Cortex of kidney (tissue), 1 donor: ENCODE results near the gene ANO8.

Experiments used
- DNase-seq: peaks from one replicate; lab custom pipeline; 2025; lab: John Stamatoyannopoulos, UW

The ANO8 gene

DNA sequence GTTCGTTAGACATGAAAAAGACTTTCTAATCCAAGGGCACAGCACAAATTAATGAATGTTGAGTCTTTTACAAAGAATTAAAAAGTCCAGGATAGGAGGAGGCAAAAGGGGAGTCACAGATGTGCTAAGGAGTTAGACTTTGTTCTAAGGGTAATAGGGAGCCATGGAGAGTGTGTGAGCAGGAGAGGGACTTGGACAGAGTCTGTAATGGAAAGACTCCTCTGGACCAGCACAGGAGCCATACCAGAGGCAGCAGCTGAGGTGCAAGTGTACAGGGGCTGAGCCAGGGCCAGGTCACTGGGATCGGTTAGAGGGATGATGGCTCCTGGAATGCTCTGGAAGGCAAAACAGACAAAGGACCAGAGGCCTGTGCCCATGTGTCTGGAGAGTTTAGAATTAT, 13.2 kb upstream of the ANO8 start:
- no peak for DNase-seq

DNA sequence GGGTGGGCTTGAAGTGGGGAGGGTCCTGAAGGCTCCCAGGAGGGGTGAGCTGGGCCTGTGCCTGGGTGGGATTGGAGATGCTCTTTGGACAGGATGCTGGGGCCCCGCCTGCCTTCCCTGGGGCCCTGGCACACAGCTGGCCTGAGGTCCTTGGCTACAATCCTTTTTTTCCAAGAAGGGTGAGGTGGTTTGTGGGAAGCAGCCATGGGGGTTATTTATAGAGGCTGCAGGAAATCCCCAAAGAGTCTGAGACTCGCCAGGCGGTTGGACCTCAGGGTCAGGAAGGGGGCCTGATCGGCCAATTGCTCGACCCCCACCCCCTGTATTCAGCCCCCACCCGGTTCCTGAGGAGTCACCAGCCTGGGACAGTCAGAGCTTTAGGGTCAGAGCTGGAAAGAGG, 12.7 kb upstream of the ANO8 start:
- no peak for DNase-seq

DNA sequence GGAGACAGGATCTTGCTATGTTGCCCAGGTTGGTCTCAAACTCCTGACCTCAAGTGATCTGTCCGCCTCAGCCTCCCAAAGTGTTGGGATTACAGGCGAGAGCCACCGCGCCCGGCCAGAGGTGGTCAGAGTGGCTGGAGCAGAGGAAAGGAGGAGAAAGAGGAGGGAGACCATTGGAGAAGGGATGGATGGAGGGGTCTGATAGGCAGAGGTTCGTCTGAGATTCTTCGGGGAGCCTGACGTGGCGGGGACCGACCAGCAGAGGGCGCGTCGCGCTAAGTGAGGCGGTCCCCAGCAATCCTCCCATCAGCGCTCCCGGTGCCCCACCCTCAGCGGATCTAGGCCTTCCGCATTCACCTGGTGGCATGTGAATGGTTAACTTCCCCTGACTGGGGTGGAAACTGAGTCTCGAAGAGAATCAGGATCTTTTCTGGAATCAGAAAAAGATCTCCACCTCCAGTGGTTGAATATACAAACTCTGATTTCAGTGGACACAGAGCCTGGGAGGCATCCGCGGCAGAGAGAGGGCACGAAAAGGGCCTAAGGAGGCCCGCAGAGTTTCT, 11.5 kb upstream of the ANO8 start:
- no peak for DNase-seq

DNA sequence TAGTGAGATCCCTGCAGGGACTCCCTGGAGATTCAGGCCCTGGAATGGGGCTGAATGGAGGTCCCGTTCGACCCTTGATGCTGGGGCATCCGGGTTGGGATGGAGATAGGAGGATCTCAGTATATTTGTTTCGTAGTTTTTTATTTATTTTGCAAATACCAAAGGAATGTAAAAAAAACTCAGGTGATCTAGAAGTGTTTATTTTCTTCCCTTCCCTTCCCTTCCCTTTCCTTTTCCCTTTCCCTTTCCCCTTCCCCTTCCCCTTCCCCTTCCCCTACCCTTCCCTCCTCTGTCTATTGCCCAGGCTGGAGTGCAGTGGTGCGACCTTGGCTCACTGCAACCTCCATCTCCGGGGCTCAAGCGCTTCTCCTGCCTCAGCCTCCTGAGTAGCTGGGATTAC, 7.2 kb upstream of the ANO8 start:
- DNase-seq, result no peak

DNA sequence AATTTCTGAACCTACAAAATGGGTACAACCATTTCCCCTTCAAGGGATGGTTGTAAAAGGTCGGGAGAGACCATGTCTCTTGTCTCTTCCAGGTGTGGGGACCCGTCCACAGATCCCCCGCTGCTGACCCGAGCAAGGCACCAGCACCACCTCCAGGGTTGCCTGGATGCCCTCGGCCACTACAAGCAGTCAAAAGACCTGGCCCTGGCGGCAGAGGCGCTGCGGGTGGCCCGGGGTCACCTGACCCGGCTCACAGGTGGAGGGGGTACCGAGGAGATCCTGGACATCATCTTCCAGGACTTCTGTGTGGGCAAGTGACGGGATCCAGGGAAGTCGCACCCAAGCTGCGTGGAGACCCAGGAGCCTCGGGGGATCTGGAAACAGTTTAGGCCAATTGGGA, 6.7 kb upstream of the ANO8 start:
- no peak for DNase-seq

DNA sequence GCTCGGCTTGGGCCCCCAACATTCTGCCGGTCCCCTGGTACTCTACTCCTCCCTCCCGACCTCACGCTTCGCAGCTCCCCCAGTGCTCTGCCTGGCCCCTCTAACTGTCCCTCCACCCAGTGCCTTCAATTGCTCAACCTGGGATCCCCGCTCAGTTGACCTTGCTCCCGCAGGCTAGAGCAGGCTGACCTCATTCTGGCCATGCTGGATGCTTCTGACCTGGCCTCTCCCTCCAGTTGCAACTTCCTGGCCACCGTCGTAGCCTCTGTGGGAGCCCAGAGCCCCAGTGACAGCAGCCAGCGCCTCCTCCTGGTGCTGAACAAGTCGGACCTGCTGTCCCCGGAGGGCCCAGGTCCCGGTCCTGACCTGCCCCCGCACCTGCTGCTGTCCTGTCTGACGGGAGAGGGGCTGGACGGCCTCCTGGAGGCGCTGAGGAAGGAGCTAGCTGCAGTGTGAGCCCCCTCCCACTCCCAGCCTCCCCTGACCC, 6.3 kb upstream of the ANO8 start:
- DNase-seq, result no peak

DNA sequence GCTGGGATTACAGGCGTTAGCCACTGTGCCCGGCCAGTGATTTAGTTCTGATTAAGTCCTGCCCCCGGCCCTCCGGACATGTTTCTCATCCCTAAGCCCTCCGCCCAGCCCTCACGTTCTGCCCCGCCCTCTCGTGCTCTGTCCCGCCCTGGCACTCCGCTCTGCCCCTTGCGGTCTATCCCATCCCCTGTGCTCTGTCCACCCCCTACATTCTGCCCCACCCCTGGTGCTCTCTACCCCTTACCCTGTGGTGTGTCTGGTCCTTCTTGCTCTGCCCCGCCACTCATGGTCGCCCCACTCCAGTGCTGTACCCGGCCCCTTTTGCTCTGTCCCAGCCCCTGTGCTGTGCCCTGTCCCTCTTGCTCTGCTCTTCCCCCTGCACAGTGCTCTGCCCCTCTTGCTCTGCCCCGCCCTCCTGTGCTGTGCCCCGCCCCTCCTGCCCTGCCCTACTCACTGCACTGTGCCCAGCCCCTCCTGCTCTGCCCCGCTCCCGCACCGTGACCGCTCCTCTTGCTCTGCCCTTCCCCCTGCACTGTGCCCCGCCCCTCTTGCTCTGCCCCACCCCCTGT, 5.7 kb upstream of the ANO8 start:
- DNase-seq, result no peak

DNA sequence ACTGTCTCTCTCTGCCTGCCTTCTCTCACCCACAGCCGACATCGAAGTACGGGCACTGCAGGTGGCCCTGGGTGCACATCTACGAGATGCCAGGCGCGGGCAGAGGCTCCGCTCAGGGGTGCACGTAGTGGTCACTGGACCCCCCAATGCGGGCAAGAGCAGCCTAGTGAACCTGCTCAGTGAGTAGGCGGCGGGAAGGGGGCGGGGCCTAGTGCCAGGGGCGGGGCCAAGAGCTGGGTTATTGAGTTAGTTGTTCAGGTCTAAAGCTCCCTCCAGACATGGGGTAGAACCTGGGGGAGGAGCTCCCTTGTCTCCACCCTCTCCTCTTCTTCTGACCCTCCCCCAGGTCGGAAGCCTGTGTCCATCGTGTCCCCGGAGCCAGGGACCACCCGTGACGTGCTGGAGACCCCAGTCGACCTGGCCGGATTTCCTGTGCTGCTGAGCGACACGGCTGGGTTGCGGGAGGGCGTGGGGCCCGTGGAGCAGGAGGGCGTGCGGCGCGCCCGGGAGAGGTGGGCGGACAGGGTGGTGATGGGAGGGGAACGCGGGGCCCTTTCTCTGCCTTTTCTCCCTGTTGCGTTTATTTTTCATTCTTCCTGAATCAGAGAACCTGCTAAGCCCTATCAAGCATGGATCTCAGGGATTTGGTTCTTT, 4.6 kb upstream of the ANO8 start:
- DNase-seq, result no peak

DNA sequence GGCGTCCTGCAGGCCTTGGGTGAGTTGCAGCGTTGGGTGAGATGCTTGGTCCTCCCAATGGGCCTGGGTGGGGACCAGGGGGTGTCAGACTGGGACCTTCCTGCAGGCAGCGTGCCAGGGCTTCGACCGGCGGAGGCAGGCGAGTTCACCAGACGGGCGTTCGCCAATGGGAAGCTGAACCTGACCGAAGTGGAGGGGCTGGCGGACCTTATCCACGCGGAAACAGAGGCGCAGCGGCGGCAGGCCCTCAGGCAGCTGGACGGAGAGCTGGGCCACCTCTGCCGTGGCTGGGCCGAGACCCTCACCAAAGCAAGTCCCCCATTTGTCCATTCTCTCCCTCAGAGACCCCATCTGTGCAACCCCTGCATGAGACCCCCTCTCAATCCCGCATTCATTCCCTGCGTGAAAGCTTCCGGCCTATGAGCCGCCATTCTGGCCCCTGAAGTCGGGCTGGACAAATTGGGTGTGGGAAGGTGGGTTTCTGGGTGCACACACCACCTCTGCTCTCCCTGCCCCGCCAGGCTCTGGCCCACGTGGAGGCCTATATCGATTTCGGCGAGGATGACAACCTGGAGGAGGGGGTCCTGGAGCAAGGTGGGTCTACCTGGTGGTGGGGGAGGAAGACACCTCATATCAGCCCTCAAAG, 3.9 kb upstream of the ANO8 start:
- DNase-seq, result no peak

DNA sequence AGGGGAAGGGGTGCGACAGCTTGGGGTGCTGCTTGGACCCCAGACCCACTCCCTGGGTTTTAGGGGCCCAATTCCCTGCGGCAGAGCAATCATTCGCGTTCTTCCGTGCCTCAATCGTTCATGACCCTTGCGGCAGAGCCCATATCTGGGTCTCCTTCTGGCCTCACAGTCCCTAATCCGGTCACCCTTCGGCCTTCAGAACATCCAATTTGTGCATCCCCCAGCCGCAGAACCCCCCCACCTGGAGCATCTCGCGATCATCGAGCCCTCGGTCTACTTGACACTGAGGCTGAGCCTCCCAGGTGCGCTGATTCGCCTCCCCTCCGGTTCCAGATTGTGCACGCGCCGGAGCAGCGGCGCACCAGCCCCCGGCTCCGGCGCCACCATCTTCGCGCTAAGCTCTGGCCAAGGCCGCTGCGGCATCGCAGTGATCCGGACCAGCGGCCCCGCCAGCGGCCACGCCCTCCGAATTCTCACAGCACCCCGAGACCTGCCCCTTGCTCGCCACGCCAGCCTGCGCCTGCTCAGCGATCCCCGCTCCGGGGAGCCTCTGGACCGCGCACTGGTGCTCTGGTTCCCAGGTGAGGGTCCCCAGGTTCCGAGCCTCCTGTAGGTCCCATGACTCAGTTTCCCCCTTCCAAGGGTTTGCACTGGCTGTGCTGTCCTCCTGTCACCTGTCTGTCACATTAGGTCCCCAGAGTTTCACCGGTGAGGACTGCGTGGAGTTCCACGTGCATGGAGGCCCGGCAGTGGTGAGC, 3.2 kb upstream of the ANO8 start:
- DNase-seq, result no peak

DNA sequence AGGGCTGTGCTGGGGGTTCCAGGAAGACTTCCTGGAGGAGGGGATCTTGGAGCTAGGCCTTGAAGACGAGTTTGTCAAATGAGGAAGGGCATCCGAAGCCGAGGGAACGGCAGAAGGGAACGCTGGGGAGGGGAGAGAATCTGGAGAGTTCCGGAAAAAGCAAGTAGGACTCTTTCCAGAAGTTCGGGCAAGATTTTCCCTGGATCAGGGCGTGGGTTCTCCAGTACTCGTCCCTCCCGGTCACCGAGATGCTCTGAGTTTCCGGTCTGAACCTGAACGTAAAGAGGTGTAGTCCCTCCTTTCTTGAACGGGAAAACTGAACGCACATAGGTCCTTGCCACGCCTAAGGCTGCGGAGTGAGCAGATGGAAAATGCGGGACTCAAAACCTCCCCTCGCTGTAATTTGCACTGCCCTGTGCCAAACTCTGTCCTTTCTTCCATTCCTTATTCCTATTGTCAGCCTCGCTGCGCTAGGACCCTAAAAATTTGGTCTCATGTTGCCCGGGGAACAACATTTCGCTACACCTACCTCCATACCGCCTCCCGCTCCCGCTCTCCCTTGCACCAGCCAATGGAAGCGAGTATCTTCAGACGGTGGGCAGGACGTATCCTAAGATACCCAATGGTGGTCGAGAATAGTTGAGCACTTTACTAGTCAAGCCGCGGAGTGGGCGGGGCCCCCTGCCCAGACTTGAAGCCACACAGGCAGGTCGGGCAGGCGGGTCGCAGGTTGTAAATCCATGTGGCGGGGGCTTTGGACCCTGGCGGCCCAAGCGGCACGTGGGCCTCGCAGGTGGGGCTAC, 2.4 kb upstream of the ANO8 start, which contains the start of gene GTPBP3:
Gene GTPBP3 (plus strand): TSS at position 682 of the 803 bp plus-strand sequence. CDS start 59 bp downstream, at position 741.
- DNase-seq, result no peak

DNA sequence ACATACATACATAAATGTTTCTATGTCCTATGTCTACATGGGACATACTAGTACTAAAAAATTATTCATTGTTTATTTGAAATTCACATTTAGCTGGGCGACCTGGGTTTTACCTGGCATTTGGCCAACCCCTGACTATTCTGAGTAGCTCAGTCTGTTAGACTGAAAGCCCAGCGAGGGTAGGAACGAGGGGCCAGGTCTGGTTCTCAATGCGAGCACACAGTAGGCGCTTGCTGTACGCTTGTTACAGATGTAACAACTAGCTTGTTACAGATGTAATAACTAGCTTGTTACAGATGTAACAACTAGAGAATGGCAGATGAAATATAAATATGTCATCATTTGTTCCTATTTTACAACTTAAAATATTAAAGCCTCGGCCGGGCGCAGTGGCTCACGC, 920 bp upstream of the ANO8 start:
- DNase-seq, result no peak

DNA sequence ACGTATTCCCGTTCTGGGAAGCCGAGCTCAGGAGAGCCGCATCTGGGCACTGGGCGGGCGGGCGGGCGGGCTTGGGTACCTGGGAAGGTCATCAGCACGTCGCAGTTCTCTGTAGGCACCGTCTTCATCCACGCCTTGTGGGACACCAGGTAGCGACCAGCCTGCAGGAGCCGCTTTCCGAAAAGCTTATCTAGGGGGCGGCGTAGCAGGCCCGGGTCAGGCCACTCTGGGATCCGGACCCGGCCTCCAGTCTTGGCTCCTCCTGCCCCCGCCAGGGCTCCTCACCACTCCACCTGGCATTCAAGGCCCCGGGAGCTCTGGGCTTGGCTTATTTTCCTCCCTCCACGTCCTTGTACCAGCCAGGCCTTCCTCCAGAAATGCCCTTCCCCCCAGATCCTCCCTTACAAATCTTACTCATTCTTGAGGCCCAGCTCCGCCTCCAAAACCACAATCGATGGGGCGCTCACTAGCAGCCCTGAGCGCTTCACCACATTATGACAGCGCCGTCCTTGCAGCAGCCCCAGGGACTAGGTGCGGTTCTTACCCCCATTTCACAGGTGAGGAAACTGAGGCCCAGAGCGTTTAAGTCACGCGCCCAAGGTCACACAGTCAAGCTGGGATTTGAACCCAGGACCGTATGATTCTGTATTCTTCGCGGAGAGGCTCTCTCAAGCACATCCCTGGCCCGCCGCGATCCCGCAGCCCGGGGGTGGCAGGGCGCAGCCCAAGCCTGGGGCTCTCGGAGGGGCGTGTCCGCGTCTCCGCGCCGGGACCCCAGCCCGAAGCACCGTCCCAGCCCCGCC, 843 bp downstream of the ANO8 start:
- no peak for DNase-seq

DNA sequence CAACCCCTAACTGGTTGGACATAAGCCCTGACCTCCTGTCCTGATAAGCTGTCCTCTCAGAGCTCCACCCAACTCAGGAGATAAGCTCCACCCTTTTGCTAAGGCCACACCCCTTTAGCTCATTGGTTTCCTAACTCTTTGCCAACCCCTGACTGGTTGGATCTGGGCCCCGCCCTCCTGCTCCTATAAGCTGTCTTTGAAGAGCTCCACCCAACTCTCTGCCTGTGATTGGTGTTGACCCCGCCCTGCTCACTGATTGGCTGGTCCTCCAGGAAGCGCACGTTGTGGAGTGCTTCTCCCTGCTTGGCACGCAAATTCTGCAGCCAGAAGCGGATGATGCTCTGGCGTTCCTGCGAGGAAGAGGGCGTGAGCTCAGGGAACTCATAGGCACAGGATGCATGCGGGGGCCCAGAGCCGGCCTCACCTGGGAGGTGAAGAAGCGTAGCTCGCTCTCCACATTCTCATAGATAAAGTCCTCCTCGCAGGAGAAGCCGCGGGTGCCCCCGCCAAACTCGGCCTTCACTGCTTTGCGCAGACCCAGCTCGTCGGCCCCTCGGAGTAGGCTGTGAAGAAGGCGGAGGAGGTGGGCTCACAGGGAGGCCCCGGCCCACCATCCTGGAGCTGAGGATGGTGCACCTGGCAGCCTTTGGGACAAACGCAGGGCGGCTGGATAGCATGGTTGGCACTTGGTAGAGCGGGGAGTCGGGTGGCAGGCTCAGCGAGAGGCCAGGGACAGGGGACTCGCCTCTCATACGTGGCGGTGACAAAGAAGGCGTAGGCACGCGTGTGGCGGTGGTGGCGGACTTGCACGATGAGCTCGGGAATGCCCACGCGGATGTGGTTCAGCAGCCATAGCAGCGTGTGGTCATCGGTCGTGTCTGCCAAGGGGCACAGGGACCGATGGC, 1.7 kb downstream of the ANO8 start:
- no peak for DNase-seq

DNA sequence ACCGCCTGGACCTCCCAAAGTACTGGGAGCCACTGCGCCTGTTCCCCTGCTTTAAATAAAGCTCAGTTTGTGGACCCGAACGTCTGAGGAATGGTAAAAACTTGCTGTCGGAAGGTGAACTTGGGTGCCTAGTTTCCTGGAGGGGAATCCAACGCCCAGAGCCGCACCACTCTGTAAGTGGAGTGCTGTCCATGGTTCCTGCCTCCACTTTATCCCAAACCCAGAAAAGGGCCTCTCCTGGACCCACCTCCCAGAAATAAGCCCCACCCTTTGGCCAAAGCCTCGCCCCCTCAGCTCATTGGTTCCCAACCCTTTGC, 2.3 kb downstream of the ANO8 start:
- DNase-seq, result no peak

DNA sequence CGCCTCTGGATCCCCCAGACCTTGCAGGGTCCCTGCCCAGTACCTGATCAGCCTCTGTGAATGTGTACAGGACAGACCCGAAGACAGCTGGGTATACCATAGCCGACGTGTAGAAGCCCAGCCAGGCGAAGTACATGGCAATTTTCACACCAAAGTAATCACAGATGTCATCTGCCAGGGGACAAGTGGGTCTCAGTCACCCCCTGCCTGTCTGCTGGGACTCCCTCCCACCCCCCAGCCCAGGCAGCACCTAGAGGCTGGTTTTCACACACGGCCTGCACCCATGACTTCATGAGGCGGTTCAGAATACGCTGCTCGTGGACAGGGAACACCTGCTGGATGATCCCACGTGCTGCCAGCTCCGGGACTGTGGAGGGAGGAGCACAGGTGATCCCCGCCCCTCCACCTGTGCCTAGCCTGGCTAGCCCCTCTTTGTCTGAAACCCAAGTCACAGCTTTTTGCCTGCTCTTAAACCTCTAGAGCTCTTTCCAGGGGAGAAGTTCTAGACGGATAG, 3.6 kb downstream of the ANO8 start:
- DNase-seq, result no peak

DNA sequence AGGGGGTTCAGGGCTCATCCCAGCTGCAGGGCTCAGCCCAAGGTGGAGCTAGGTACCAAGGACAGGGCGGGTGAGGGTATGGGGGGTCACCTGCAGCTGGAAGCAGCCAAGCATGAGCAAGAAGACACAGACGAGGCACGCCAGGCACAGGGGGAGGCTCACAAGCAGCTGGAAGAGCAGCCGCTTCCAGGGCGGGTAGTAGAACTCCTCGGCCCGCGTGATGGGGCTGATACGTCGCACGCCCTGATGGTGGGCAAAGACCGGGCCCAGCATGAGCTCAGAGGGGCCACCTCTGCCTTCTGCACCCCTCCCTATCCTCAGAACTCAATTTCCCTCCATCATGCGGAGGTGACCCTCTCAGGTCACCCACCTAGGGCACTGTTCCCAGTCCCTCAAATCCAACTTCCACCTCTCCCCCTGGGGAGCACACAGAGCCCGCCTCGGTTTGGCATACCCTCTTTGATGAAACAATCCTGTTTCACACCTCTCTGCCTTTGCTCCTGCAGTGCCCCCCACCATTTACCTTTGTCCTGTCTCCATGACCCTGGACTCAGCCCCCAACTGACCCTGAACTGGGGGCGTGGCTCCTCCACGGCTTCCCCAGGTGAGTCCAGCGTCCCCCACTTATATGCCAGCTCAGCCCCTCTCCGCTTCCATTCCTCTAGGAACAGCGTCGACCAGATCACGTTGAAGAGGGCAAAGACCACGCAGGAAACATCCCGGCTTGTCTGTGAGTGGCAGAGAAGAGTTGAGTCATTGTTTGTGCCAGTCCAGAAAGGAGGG, 4.2 kb downstream of the ANO8 start:
- DNase-seq, result no peak

DNA sequence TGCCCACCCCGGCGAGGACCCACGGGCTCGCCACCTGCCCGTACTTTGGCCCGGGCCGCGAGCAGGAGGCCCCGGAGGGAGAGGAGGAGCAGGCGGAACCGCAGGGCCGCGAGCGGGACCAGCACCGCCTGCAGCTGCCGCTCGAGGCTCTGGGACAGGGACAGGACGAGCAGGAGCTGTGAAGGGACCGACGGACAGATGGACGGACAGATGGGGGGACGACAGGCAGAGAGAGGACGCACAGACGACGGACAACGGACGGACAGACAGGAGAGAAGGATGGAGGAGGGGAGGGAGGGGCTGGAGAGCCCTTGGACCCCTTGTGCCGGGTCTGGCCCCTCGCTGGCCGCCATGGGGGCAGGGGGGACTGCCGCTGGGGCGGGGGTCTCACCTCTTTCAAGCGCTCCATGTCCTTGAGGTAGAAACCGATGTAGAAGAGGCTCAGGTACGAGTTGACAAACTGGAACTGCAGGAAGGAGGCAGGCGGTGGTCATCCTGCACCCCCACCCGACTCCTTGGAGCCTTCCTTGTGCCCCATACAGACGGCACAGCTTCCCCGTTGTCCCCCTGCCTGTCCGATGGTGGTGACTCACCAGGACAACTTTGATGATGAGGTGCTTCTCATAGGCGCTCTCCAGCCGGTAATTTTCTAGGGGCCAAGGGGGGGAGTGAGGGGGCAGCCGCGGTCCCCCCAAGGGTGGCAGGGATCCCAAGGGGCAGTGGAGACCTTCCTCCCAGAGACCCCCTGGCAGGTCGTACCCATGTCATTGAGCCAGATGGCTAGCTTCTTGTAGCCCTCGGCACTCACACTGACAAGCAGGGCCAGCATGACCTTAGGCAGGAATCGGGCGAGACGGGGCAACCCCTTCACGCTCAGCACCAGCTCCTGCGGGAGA, 5.0 kb downstream of the ANO8 start:
- DNase-seq, result no peak
